Testis (tissue), 2 donors: ENCODE data around the gene SLC2A3.

Experiments used
- POLR2A ChIP-seq: fragments of 450-650 bp; IDR thresholded peaks from one replicate; pipeline ENCODE4 v1.6.1; 2017; ENCODE audit warnings: antibody characterized with exemption, mild to moderate bottlenecking, moderate library complexity
- TF ChIP-seq, protein P1 (sequence below), 3 experiments: fragments of 450-650 bp in 2 of 3; fragments of 200-600 bp in 1 of 3; sonication (generic) in 1 of 3; IDR thresholded peaks; one replicate each; pipeline ENCODE4 v1.5.1; 2016 to 2019; ENCODE audit warnings: antibody characterized with exemption in 3 of 3, mild to moderate bottlenecking in 2 of 3, moderate library complexity in 1 of 3

DNA sequence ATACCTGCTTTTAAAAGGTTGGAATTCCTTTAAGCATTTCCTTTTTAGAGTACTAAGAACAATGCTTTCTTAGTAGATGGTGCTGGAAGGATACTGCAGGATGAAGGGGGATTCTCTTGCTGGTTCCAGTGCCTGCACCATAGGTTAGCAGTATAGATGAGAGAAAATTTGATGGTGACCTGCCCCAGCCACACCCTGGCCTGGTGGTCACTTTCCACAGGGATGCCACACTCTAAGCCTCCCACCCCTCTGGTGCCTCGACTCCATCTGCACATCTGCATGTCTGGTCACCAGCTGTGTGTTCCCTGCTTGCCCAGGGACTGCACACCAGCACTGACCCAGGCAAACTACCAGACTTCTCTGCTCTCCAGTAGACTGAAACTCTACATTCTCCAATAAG, 19.1 kb downstream of the SLC2A3 start:
- TF ChIP-seq, protein P1, sequence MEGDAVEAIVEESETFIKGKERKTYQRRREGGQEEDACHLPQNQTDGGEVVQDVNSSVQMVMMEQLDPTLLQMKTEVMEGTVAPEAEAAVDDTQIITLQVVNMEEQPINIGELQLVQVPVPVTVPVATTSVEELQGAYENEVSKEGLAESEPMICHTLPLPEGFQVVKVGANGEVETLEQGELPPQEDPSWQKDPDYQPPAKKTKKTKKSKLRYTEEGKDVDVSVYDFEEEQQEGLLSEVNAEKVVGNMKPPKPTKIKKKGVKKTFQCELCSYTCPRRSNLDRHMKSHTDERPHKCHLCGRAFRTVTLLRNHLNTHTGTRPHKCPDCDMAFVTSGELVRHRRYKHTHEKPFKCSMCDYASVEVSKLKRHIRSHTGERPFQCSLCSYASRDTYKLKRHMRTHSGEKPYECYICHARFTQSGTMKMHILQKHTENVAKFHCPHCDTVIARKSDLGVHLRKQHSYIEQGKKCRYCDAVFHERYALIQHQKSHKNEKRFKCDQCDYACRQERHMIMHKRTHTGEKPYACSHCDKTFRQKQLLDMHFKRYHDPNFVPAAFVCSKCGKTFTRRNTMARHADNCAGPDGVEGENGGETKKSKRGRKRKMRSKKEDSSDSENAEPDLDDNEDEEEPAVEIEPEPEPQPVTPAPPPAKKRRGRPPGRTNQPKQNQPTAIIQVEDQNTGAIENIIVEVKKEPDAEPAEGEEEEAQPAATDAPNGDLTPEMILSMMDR (IDR thresholded peaks at IDR 0.05): no peak
- TF ChIP-seq POLR2A: no peak
